GM10847 (cell line): ENCODE measurements around the gene HMGXB4.

Source experiments
- POLR2A ChIP-seq: IDR thresholded peaks from 2 replicates; pipeline ENCODE4 v1.6.1; 2011; ENCODE audit not compliant: insufficient read length; ENCODE audit errors: extremely low read depth

Gene HMGXB4

GRCh38 chr22:35314161-35314942 lies 57.1 kb downstream of the HMGXB4 start:
- no peak for TF ChIP-seq POLR2A

- TF ChIP-seq POLR2A = no peak
Measured at GRCh38 chr22:35315141-35315854, 58.0 kb downstream of the HMGXB4 start.

- TF ChIP-seq POLR2A = no peak
Measured at GRCh38 chr22:35315855-35316745, 58.8 kb downstream of the HMGXB4 start.

GRCh38 chr22:35316751-35317150 lies 59.5 kb downstream of the HMGXB4 start:
- no peak for TF ChIP-seq POLR2A

GRCh38 chr22:35317680-35318290 lies 60.5 kb downstream of the HMGXB4 start:
- TF ChIP-seq POLR2A = no peak

GRCh38 chr22:35318346-35319215 lies 61.3 kb downstream of the HMGXB4 start:
- no peak for TF ChIP-seq POLR2A

GRCh38 chr22:35319244-35319985 lies 62.1 kb downstream of the HMGXB4 start:
- no peak for TF ChIP-seq POLR2A

- TF ChIP-seq POLR2A = no peak
Measured at GRCh38 chr22:35322126-35322525, 64.8 kb downstream of the HMGXB4 start.

- TF ChIP-seq POLR2A = no peak
Measured at GRCh38 chr22:35322893-35323292, 65.6 kb downstream of the HMGXB4 start.

- TF ChIP-seq POLR2A = no peak
Measured at GRCh38 chr22:35323305-35323704, 66.0 kb downstream of the HMGXB4 start.

- no peak for TF ChIP-seq POLR2A
Measured at GRCh38 chr22:35324067-35324466, 66.8 kb downstream of the HMGXB4 start.

- no peak for TF ChIP-seq POLR2A
Measured at GRCh38 chr22:35324762-35325161, 67.5 kb downstream of the HMGXB4 start.

- no peak for TF ChIP-seq POLR2A
Measured at GRCh38 chr22:35325209-35325608, 67.9 kb downstream of the HMGXB4 start.
